Body of pancreas (tissue), 4 donors: ENCODE data around the gene ABCB10.

Source experiments
- CTCF ChIP-seq, 7 experiments: fragments of 450-650 bp in 4 of 7; fragments of 200-600 bp in 3 of 7; sonication (generic) in 3 of 7; IDR thresholded peaks; one replicate each; pipeline ENCODE4 v1.5.1; 2016 to 2019; ENCODE audit warnings: antibody characterized with exemption in 7 of 7
- POLR2A ChIP-seq, 3 donors: fragments of 450-650 bp; IDR thresholded peaks; one replicate each; pipeline ENCODE4 v1.6.1; 2016; ENCODE audit warnings: antibody characterized with exemption in 3 of 3, mild to moderate bottlenecking in 2 of 3

DNA sequence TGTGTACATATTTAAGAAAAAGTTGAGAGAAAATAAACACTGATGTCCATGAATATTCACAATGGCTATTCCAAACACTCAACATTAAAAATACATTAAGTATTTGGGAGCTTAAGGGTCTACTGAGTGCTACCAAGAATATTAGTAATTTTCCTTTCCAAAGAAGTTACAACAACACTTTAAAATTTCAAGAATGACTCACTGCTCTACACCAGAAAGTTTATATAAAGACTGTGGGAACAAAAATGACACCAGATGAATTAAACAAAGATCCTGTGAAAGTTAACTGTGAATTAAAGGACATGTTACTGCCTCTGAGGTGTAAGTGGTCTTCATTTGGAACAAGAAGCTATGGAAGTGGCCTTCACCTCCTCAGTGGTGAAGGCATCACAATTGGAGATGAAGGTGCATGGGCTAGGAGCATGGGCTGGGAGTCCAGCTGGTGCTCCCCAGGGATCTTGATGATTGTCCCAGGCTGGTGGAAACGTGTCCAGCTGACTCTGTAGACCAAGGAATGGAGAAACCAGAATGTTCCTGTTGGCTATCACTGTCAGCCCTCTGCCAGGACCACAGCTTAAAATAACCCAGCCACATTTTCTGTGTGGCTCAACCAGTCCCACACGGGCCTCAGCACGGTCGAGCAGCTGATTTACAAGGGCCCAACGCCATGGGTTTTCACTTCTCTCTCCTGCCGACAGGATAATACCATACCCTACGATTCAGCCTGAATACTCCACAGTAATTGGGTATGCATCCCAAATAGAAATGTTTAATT lies 38.6 kb upstream of the ABCB10 start:
- no peak for TF ChIP-seq CTCF (IDR thresholded peaks at IDR 0.05)
- TF ChIP-seq POLR2A (IDR thresholded peaks at IDR 0.05): no peak
